ENCODE data around the gene RING1. TPM values are rescaled to one million over a fixed set of nuclear protein-coding genes. Genes with fewer than 3 reads are reported as not detected.

RING1 gene
- total and polyA plus RNA-seq, 2 donors from 2014 or later: 47.2 to 48.6 TPM

GRCh38 chr6:33189625-33190448, 18.5 kb upstream of the RING1 start:
- Histone ChIP-seq H3K27me3 (ENCODE audit: control insufficient read depth, insufficient read depth, low read length) (peaks cover 4% of the 10 kb centered on the region), H3K9me3 (ENCODE audit: control insufficient read depth in 2 of 3, insufficient read depth in 1 of 3, low read length in 3 of 3) (no peaks in the 10 kb centered on the region), H3K4me3 (ENCODE audit: low read length in 3 of 3) (no peak overlapping the region), H3K27ac (ENCODE audit: low read depth in 2 of 2, low read length in 2 of 2) (no peak overlapping the region), H3K9ac (ENCODE audit: low read length in 3 of 3) (no peak overlapping the region), H3K36me3 (ENCODE audit: control insufficient read depth in 2 of 3, insufficient read depth in 3 of 3, low read length in 3 of 3) (peaks cover 0 to 4% (median under 1%) of the 10 kb centered on the region in 3 donors), H3K4me1 (ENCODE audit: control insufficient read depth in 2 of 3, insufficient read depth in 2 of 3, low read depth in 1 of 3, low read length in 3 of 3) (peaks cover 0 to 4% (median 4%) of the 10 kb centered on the region in 3 donors)
- FAIRE-seq (no peak), DNase-seq (peak in 1 of 5 donors; percentile 26)
- TF ChIP-seq CTCF (IDR thresholded peaks at IDR 0.05; ENCODE audit: borderline replicate concordance, extremely low read depth, insufficient read depth): no peak
- intact Hi-C loops (cut with DNase I): no loop called here

- Histone ChIP-seq H3K27me3 (ENCODE audit: control insufficient read depth, insufficient read depth, low read length) (peaks cover 4% of the 10 kb centered on the region), H3K9ac (ENCODE audit: low read length in 3 of 3) (no peak overlapping the region), H3K4me3 (ENCODE audit: low read length in 3 of 3) (no peak overlapping the region), H3K36me3 (ENCODE audit: control insufficient read depth in 2 of 3, insufficient read depth in 3 of 3, low read length in 3 of 3) (peaks cover 2 to 6% (median 5%) of the 10 kb centered on the region in 3 donors), H3K27ac (ENCODE audit: low read depth in 2 of 2, low read length in 2 of 2) (no peak overlapping the region), H3K9me3 (ENCODE audit: control insufficient read depth in 2 of 3, insufficient read depth in 1 of 3, low read length in 3 of 3) (no peaks in the 10 kb centered on the region), H3K4me1 (ENCODE audit: control insufficient read depth in 2 of 3, insufficient read depth in 2 of 3, low read depth in 1 of 3, low read length in 3 of 3) (peaks cover 0 to 4% (median 4%) of the 10 kb centered on the region in 3 donors)
- no peak for TF ChIP-seq CTCF (IDR thresholded peaks at IDR 0.05; ENCODE audit: borderline replicate concordance, extremely low read depth, insufficient read depth)
- peak in 1 of 5 donors; percentile 44 for DNase-seq
- no peak for FAIRE-seq
- intact Hi-C loops (cut with DNase I): no loop called here
Observed at GRCh38 chr6:33190504-33191107, 17.7 kb upstream of the RING1 start.

GRCh38 chr6:33191383-33192104, 16.8 kb upstream of the RING1 start:
- no peak for TF ChIP-seq CTCF (IDR thresholded peaks at IDR 0.05; ENCODE audit: borderline replicate concordance, extremely low read depth, insufficient read depth)
- H3K27ac ChIP-seq (ENCODE audit: low read depth in 2 of 2, low read length in 2 of 2): no peak overlapping the region
- no peaks in the 10 kb centered on the region for H3K9me3 ChIP-seq (ENCODE audit: control insufficient read depth in 2 of 3, insufficient read depth in 1 of 3, low read length in 3 of 3)
- peaks cover 0 to 4% (median 4%) of the 10 kb centered on the region in 3 donors for H3K4me1 ChIP-seq (ENCODE audit: control insufficient read depth in 2 of 3, insufficient read depth in 2 of 3, low read depth in 1 of 3, low read length in 3 of 3)
- intact Hi-C loops (cut with DNase I): no loop called here
- H3K9ac ChIP-seq (ENCODE audit: low read length in 3 of 3): no peak overlapping the region
- DNase-seq (peak in 2 of 5 donors; percentile 37 to 66), FAIRE-seq (no peak)
- H3K27me3 ChIP-seq (ENCODE audit: control insufficient read depth, insufficient read depth, low read length): peaks cover 4% of the 10 kb centered on the region
- no peak overlapping the region for H3K4me3 ChIP-seq (ENCODE audit: low read length in 3 of 3)
- peaks cover 6 to 14% (median 13%) of the 10 kb centered on the region in 3 donors for H3K36me3 ChIP-seq (ENCODE audit: control insufficient read depth in 2 of 3, insufficient read depth in 3 of 3, low read length in 3 of 3)
